GM12864 (cell line): ENCODE measurements around the gene RCSD1.

Experiments
- DNase-seq: peaks from one replicate; pipeline ENCODE4 v3.0.0-alpha.2; 2011; ENCODE audit warnings: low read depth
- H3K4me3 ChIP-seq: 2 replicates; pipeline ENCODE4 v1.5.1; 2011; ENCODE audit warnings: mild to moderate bottlenecking, low read depth, low read length, control low read depth
- TF ChIP-seq, protein P1 (sequence below): IDR thresholded peaks from 2 replicates; pipeline ENCODE4 v1.5.1; 2011; ENCODE audit warnings: low read depth, mild to moderate bottlenecking, moderate library complexity, low read length, control low read depth, inconsistent platforms; ENCODE audit errors: missing control alignments

The RCSD1 gene, protein sequence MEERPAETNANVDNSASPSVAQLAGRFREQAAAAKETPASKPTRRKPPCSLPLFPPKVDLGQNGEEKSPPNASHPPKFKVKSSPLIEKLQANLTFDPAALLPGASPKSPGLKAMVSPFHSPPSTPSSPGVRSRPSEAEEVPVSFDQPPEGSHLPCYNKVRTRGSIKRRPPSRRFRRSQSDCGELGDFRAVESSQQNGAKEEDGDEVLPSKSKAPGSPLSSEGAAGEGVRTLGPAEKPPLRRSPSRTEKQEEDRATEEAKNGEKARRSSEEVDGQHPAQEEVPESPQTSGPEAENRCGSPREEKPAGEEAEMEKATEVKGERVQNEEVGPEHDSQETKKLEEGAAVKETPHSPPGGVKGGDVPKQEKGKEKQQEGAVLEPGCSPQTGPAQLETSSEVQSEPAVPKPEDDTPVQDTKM

DNA sequence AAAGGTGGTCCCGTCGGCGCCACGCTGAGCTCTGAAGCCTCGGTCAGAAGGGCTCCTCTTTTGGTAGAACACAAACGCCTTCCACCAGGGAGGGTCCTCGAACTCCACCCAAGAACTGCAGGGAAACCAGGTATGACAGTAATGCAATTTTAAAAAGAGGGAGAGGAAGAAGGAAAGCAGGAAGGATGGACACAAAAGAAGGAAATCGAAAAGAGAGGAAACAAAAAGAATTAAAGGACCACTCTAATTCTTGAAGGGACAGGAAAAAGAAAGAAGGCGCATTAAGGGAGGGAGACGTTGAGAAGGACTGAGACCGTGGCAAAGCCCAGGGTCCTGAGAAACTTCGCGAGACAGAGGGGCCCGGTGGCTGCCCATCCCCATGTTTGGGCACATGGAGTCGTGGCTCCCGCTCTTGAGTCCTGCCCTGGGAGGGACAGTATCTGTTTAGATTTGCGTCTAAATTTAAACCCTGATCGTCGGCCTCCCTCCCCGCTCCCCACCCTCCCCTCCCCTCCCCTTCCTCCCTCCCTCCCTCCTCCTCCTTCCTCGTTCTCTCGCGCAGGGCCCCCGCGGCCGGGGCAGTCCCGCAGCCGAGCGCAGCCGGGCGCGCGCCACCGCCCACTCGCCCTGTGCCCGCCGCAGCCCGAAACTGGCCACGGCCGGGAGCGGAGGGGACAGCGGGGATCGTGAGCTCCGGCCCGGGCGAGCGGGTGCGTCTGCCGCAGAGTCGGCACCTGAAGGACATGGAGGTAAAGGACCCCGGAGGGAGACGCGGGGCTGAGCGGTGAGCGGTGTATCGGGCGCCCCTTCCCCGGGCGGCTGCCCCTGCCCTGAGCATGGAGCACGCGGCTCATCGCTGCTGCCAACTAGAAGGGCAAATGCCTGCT is at the start of gene RCSD1:
RCSD1 (plus strand) TSS at position 552 of the 887 bp plus-strand sequence; CDS start at position 744, 192 bp downstream.
- H3K4me3 ChIP-seq: peak within 1 kb of the TSS; percentile 95
- TF ChIP-seq, protein P1, sequence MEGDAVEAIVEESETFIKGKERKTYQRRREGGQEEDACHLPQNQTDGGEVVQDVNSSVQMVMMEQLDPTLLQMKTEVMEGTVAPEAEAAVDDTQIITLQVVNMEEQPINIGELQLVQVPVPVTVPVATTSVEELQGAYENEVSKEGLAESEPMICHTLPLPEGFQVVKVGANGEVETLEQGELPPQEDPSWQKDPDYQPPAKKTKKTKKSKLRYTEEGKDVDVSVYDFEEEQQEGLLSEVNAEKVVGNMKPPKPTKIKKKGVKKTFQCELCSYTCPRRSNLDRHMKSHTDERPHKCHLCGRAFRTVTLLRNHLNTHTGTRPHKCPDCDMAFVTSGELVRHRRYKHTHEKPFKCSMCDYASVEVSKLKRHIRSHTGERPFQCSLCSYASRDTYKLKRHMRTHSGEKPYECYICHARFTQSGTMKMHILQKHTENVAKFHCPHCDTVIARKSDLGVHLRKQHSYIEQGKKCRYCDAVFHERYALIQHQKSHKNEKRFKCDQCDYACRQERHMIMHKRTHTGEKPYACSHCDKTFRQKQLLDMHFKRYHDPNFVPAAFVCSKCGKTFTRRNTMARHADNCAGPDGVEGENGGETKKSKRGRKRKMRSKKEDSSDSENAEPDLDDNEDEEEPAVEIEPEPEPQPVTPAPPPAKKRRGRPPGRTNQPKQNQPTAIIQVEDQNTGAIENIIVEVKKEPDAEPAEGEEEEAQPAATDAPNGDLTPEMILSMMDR: no peak
- DNase-seq: no peak

DNA sequence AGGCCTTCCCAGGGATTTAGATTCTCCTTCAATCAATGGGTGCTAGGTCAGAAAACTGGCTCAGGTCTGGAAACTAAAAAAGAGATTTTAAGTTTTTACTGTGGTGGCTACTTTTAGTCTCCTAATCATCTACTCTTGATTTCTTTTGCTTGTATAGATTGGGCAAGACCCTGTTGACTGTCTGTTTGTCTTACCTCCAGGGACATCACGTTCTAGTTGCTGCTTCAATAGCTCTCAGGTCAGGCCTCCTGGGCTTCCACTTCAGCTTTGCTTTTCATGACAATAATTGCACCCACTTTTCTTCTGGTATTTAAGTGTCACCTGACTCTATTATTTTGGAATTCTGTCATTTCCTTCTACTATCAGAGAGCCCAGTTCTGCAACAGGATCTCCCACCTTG is 48.0 kb upstream of the RCSD1 start:
- DNase-seq: no peak
- H3K4me3 ChIP-seq: no peak overlapping the region
- TF ChIP-seq, protein P1: no peak

DNA sequence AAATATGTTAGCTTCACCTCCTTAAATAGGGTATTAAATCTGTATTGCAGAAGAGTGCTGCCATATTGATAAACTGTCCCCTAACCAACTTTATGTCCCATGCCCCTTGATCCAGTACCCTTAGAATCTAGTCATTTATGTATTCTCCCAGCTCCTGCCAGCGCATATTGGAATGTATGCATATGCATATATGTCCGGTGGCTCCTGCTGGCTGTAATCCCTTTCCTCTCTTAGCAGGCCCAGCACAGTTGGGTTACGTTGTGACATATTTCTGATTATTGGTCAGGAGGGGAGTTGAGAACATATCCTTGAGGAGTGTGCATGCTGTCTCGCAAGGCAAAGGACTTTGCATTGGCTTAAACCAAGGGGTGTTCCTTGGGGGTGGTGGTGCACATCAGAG is 47.3 kb upstream of the RCSD1 start:
- H3K4me3 ChIP-seq: no peak overlapping the region
- no peak for DNase-seq
- TF ChIP-seq, protein P1: no peak

DNA sequence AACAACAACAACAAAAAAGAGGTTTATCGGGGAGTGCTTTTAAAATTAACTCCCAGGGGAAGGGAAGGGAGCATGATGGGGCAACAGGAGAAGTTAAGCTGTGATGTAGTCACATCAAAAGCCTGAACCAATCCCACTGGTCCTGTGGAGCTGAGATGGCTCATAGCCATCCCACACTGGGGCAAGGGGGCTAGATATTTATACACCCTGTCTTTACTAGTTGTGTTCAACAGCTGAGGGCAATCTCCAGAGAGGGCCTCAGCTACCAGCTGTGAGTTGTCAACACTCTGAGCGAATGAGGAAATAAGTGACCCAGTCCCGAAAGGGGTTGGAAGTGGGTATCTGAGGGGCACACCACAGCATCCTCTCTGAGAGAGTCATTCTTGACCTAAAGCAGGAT is 45.5 kb upstream of the RCSD1 start:
- TF ChIP-seq, protein P1: no peak
- no peak overlapping the region for H3K4me3 ChIP-seq
- no peak for DNase-seq

DNA sequence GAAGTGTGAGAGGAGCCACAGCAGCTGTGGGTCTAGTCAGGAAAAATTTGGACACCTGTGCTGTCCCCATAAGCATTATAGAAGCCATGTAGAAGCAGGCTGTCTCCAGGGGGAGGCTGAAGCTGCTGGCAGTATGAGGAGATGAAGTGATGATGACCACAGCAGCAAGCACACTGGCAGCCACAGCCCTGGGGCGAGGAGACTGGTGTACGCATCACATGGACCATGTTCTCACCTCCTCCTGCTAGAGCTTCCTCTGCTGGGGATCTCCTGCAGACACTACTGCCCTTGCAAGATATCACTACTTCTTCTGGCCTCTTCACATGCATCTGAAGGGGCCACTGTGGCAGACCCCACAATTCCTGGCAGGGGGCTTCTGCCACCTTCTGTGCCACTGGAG is 42.7 kb upstream of the RCSD1 start:
- TF ChIP-seq, protein P1: no peak
- no peak overlapping the region for H3K4me3 ChIP-seq
- no peak for DNase-seq

DNA sequence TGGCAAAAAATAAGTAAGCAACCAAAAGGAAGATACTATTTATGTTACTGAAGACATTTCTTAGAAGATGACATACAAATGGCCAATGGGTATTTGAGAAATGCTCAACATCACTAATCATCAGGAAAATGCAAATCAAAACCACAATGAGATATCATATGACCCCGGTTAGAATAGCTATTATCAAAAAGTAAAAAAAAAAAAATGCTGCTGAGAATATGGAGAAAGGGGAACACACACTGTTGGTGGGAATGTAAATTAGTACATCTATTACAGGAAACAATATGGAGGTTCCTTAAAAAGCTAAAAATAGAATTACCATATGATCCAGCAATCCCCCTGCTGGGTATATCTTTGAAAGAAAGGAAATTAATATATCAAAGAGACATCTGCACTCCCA is 42.2 kb upstream of the RCSD1 start:
- DNase-seq: no peak
- no peak overlapping the region for H3K4me3 ChIP-seq
- TF ChIP-seq, protein P1: no peak
